Calu3 (cell line): ENCODE results near the gene ABCC8. TPM values are rescaled to one million over a fixed set of nuclear protein-coding genes. Genes with fewer than 3 reads are reported as not detected.

Experiments
- BruUV-seq: library from RNA; stranded (reverse); fragments of 400-500 nt; replicated peaks from 2 replicates; lab custom pipeline; 2021; lab: Mats Ljungman, UMichigan
- CTCF ChIA-PET: fragments of 300-600 bp; sonication (Branson Sonifier 250); formaldehyde crosslinking; loops from one replicate; lab custom pipeline; 2022; ENCODE audit warnings: antibody characterized with exemption; lab: Charles Lee
- DNase-seq: peaks from one replicate; pipeline ENCODE4 v3.0.0; 2022
- H3K27ac Mint-ChIP-seq: one replicate; pipeline ENCODE4 v1.8.0; 2022; ENCODE audit warnings: mixed read lengths; ENCODE audit not compliant: unreplicated experiment
- H3K27me3 Mint-ChIP-seq: one replicate; pipeline ENCODE4 v1.8.0; 2022; ENCODE audit warnings: mixed read lengths; ENCODE audit not compliant: unreplicated experiment
- H3K36me3 Mint-ChIP-seq: one replicate; pipeline ENCODE4 v1.8.0; 2022; ENCODE audit warnings: mild to moderate bottlenecking, moderate library complexity, mixed read lengths; ENCODE audit not compliant: insufficient read depth, unreplicated experiment
- H3K4me1 Mint-ChIP-seq: one replicate; pipeline ENCODE4 v1.8.0; 2022; ENCODE audit warnings: mild to moderate bottlenecking, low read depth, mixed read lengths; ENCODE audit not compliant: unreplicated experiment
- H3K4me3 Mint-ChIP-seq: one replicate; pipeline ENCODE4 v1.8.0; 2022; ENCODE audit warnings: mild to moderate bottlenecking, low read depth, moderate library complexity, mixed read lengths; ENCODE audit not compliant: unreplicated experiment
- H3K9me3 Mint-ChIP-seq: one replicate; pipeline ENCODE4 v1.8.0; 2022; ENCODE audit warnings: low read depth, mixed read lengths; ENCODE audit not compliant: unreplicated experiment
- intact Hi-C: fragments of 100-400 bp; cut with micrococcal nuclease; formaldehyde crosslinking; loops from one replicate; pipeline ENCODE4 v1.10.0; 2022; ENCODE audit not compliant: unreplicated experiment
- total RNA-seq: library from RNA; stranded (reverse); gene quantifications from 2 replicates; pipeline ENCODE4 v1.2.3, GENCODE V29; 2022
- TF ChIP-seq, protein P1 (sequence below): fragments of 200-600 bp; IDR thresholded peaks from one replicate; pipeline ENCODE4 v1.8.0; 2022; ENCODE audit warnings: antibody characterized with exemption; ENCODE audit not compliant: unreplicated experiment

The ABCC8 gene
- total RNA-seq, 1 experiment from 2014 or later = 0.76 TPM

DNA sequence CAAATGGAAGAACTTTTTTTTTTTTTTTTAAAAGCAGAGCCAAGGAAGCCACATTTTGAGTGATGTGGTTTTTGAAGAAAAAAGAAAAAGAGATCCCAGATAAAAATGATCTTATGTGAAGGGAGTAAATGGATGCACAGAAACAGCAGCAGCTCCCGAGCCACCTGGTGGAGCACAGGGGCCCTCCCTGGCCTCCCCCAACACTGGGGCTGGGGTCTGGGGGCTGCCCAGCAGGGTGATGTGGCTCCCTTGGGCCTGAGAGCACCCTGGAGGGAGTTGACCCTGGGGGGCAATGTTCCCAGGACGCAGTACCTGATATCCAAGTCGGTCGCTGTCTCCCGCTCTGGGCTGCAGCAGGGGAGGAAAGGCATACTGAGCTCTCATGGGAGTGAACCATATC, 61.7 kb downstream of the ABCC8 start:
- no peak overlapping the region for H3K27ac Mint-ChIP-seq
- DNase-seq = no peak
- H3K36me3 Mint-ChIP-seq = no peaks in the 10 kb centered on the region
- H3K4me3 Mint-ChIP-seq = no peak overlapping the region
- intact Hi-C loops = no loop called here
- H3K9me3 Mint-ChIP-seq = no peaks in the 10 kb centered on the region
- TF ChIP-seq, protein P1, sequence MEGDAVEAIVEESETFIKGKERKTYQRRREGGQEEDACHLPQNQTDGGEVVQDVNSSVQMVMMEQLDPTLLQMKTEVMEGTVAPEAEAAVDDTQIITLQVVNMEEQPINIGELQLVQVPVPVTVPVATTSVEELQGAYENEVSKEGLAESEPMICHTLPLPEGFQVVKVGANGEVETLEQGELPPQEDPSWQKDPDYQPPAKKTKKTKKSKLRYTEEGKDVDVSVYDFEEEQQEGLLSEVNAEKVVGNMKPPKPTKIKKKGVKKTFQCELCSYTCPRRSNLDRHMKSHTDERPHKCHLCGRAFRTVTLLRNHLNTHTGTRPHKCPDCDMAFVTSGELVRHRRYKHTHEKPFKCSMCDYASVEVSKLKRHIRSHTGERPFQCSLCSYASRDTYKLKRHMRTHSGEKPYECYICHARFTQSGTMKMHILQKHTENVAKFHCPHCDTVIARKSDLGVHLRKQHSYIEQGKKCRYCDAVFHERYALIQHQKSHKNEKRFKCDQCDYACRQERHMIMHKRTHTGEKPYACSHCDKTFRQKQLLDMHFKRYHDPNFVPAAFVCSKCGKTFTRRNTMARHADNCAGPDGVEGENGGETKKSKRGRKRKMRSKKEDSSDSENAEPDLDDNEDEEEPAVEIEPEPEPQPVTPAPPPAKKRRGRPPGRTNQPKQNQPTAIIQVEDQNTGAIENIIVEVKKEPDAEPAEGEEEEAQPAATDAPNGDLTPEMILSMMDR = no peak
- CTCF ChIA-PET = no interaction called here
- peaks cover 11% of the 10 kb centered on the region for H3K4me1 Mint-ChIP-seq
- no TSS peak for BruUV-seq
- H3K27me3 Mint-ChIP-seq = peaks cover 89% of the 10 kb centered on the region

DNA sequence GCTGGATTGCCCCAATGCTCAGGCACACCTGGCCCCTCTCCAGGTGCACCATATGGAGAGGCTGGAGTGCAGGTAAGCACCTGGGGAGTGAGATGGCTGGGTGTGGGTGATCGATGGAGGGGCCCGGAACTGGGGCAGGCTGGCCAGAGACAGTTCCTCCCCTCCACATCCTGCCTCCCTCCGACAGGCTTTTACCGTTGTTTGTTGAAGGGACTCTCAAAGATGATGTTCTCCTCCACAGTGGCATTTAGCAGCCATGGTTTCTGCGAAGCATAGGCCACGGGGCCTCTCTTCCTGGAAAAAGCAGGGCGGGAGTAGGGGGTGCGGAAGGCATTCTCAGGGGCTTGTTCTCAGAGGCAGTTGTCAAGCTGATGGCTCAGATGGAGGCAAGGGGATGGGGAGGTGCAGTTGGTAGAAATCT, 62.3 kb downstream of the ABCC8 start:
- intact Hi-C loops = no loop called here
- no peak overlapping the region for H3K4me3 Mint-ChIP-seq
- H3K27ac Mint-ChIP-seq = no peak overlapping the region
- peaks cover 82% of the 10 kb centered on the region for H3K27me3 Mint-ChIP-seq
- DNase-seq = no peak
- no peaks in the 10 kb centered on the region for H3K9me3 Mint-ChIP-seq
- TF ChIP-seq, protein P1 = no peak
- CTCF ChIA-PET = no interaction called here
- no TSS peak for BruUV-seq
- H3K36me3 Mint-ChIP-seq = no peaks in the 10 kb centered on the region
- H3K4me1 Mint-ChIP-seq = peaks cover 11% of the 10 kb centered on the region

DNA sequence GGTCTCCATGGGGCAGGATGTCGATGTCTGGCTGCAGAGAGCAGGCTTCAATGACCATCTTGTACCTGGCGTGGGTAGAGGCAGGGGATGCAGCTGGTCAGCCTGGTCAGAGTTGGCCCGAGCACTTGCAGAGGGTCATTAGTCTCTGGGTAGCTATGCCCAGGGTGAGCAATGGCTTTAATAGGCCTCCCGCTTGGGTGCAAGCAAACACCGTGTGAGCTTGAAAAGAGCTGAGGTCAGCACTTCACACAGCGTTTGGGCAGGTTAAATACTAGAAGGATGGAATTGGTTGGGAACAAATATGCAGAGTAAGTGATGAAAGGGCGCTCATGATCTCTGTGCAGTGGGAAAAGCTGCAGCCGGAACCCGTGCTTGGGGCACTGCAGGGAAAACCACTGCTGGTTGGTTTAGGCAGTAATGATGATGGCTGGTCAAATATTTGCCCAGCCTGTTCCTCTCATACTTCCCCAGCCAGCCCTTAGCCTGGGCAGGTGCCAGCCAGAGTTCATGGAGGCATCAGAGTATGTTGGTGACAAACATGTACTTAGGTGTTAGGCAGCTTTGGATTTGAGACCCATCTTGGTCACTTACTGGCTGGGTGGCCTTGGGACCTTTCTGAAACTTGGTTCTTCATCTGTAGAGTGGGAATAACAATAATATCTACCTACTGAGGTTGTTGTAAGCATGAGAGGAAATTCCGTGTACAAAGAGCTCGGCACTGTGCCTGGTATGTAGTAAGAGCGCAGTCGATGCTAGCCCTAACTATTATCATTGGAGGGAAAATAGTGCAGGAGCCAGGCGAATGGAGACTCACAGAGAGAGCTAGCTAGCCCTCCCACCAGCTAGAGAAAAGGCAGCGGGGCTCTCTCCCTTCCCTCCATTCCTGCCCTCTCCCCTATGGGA, 63.0 kb downstream of the ABCC8 start:
- intact Hi-C loops = no loop called here
- BruUV-seq = no TSS peak
- H3K4me3 Mint-ChIP-seq = no peak overlapping the region
- CTCF ChIA-PET = no interaction called here
- peaks cover 76% of the 10 kb centered on the region for H3K27me3 Mint-ChIP-seq
- TF ChIP-seq, protein P1 = no peak
- H3K9me3 Mint-ChIP-seq = no peaks in the 10 kb centered on the region
- H3K4me1 Mint-ChIP-seq = peaks cover 11% of the 10 kb centered on the region
- no peaks in the 10 kb centered on the region for H3K36me3 Mint-ChIP-seq
- no peak overlapping the region for H3K27ac Mint-ChIP-seq
- no peak for DNase-seq

DNA sequence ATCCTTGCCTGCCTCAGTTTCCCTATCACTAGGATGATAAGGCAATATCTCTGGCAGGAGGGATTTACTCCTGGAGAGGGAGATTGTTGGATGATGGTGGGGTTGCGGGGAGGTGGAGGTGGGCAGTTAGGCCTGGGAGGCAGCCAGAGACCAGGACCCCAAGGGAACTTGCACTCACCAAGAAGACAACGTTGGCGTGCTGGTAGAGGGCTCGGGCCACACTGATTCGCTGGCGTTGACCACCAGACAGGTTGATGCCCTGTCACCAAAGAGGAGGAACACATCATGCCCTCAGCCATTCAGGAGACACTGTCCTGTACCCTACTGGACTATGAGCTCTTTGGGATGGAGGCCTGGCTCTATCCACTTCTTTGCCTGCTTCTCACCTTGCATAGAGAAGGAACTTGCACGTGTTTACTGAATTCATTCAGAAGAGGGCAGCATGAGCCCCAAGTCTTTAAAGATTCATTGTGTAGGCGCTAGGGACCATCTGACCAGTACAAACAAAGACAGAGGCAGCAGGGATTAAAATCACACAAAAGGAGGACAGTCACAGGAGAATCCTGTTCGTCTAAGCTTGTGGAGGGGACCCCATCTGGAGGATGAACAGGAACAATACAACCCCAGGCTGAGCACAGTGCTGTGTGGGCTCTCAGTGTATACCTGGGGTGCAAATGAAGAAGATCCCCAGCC, 64.0 kb downstream of the ABCC8 start:
- Mint-ChIP-seq H3K27me3 (peaks cover 65% of the 10 kb centered on the region), H3K27ac (no peak overlapping the region), H3K9me3 (no peaks in the 10 kb centered on the region), H3K36me3 (no peaks in the 10 kb centered on the region), H3K4me1 (peaks cover 11% of the 10 kb centered on the region), H3K4me3 (no peak overlapping the region)
- CTCF ChIA-PET = interaction anchor here (0.7 to 2.0 kb wide), 2 partner anchors 11 to 33 kb away, joined by 7 to 9 read pairs; no protein-coding TSS in a partner anchor
- TF ChIP-seq, protein P1 = no peak
- no TSS peak for BruUV-seq
- intact Hi-C loops = no loop called here
- DNase-seq = no peak
